ENCODE results near the gene ZHX3. TPM values are rescaled to one million over a fixed set of nuclear protein-coding genes. Genes with fewer than 3 reads are reported as not detected.

The ZHX3 gene
- total and polyA plus RNA-seq, 2 donors (not counting 1 experiment from before 2014, with no cell fraction given), result 4.3 to 22.2 TPM

DNA sequence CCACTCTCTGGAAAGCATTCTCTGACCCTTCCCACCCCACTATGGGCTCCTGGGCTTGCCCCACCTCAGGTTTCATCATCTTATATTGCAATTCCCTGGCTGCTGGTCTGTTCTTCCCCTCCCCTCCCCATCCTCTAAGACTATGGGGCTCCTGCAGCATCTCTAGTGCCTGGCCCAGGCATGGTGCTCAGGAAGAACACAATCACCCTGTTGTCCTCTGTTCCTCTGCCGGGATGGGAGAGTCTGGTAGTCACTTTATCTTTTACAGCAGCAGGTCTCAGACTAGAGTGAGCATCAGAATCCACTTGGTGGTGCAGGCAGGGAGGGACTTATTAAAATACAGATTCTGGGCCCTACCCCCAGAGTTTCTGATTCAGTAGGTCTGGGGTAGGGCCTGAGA, 18.1 kb upstream of the ZHX3 start:
- no peaks in the 10 kb centered on the region for H3K9me3 Mint-ChIP-seq (ENCODE audit: insufficient read depth)
- ATAC-seq (ENCODE audit: low read depth), result no peak

More for the DNA sequence above, 18.1 kb upstream of the ZHX3 start:
- no peak overlapping the region for H2AFZ ChIP-seq (ENCODE audit: insufficient read depth, low read depth, low read length, poor library complexity, severe bottlenecking)
- no peaks in the 10 kb centered on the region for H4K20me1 ChIP-seq (ENCODE audit: control insufficient read depth, insufficient read depth, low read length, poor library complexity, severe bottlenecking)
- CTCF ChIA-PET, result interaction anchor here (0.7 to 7.1 kb wide), 2 partner anchors 29 to 201 kb away, joined by 4 to 109 read pairs; partner anchors contain the start of gene PLCG1
- no peak overlapping the region for H3K4me2 ChIP-seq (replicated peaks; ENCODE audit: low read depth, low read length, poor library complexity, severe bottlenecking)
- H3K4me3 ChIP-seq (ENCODE audit: control extremely low read depth in 1 of 5, extremely low read depth in 1 of 5, insufficient read depth in 1 of 5, low read depth in 2 of 5, low read length in 4 of 5), result no peak overlapping the region
- H3K27me3 Mint-ChIP-seq, result peaks cover 19% of the 10 kb centered on the region
- no peaks in the 10 kb centered on the region for H3K9me3 ChIP-seq (ENCODE audit: control extremely low read depth in 1 of 3, control insufficient read depth in 2 of 3, insufficient read depth in 1 of 3, low read length in 2 of 3)
- TF ChIP-seq, protein P1, sequence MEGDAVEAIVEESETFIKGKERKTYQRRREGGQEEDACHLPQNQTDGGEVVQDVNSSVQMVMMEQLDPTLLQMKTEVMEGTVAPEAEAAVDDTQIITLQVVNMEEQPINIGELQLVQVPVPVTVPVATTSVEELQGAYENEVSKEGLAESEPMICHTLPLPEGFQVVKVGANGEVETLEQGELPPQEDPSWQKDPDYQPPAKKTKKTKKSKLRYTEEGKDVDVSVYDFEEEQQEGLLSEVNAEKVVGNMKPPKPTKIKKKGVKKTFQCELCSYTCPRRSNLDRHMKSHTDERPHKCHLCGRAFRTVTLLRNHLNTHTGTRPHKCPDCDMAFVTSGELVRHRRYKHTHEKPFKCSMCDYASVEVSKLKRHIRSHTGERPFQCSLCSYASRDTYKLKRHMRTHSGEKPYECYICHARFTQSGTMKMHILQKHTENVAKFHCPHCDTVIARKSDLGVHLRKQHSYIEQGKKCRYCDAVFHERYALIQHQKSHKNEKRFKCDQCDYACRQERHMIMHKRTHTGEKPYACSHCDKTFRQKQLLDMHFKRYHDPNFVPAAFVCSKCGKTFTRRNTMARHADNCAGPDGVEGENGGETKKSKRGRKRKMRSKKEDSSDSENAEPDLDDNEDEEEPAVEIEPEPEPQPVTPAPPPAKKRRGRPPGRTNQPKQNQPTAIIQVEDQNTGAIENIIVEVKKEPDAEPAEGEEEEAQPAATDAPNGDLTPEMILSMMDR (IDR thresholded peaks at IDR 0.05), result no peak
- TF ChIP-seq EZH2 (IDR thresholded peaks at IDR 0.05; ENCODE audit: borderline replicate concordance, insufficient read depth, low read depth, low read length, poor library complexity, severe bottlenecking), result no peak
- H3K36me3 ChIP-seq (replicated peaks in 1 of 2; ENCODE audit: control extremely low read depth in 1 of 2, control insufficient read depth in 1 of 2, extremely low read depth in 1 of 2, insufficient read depth in 2 of 2, low read length in 1 of 2), result no peaks in the 10 kb centered on the region
- no peak overlapping the region for H3K9ac ChIP-seq (ENCODE audit: low read length)
- H3K27me3 ChIP-seq (replicated peaks in 1 of 4; ENCODE audit: control extremely low read depth in 1 of 4, control insufficient read depth in 3 of 4, insufficient read depth in 4 of 4, low read length in 3 of 4), result peaks cover 0 to 25% (median 6%) of the 10 kb centered on the region in 4 experiments
- WGBS (ENCODE audit: insufficient coverage), result no CpG with 5 or more reads among the region's 1 CpG
- intact Hi-C loops (cut with micrococcal nuclease), result no loop called here
- no peak overlapping the region for H3K27ac ChIP-seq (ENCODE audit: low read length in 2 of 2)
- DNase-seq, result no peak
- peaks cover 12% of the 10 kb centered on the region for H3K4me1 Mint-ChIP-seq
- peaks cover 11% of the 10 kb centered on the region in 2 donors for H3K4me1 ChIP-seq (ENCODE audit: control insufficient read depth in 2 of 2, insufficient read depth in 2 of 2, low read length in 2 of 2)
- POLR2A ChIA-PET, result no interaction called here
- H3K79me2 ChIP-seq (ENCODE audit: control insufficient read depth, insufficient read depth, low read length), result no peaks in the 10 kb centered on the region
- H3K4me3 Mint-ChIP-seq, result no peak overlapping the region
- no peak overlapping the region for H3K27ac Mint-ChIP-seq

Measured in B cell (primary cell).